ENCODE measurements around the gene MYMX. TPM values are rescaled to one million over a fixed set of nuclear protein-coding genes. Genes with fewer than 3 reads are reported as not detected.

Gene MYMX
- total RNA-seq, 1 experiment from 2014 or later: not detected

- Histone ChIP-seq H3K4me1 (ENCODE audit: insufficient read depth, low read length, poor library complexity, severe bottlenecking) (peaks cover 52% of the 10 kb centered on the region), H3K4me3 (ENCODE audit: low read depth, low read length, poor library complexity, severe bottlenecking) (peak overlapping the region; percentile 38), H3K27ac (ENCODE audit: low read depth, low read length, poor library complexity, severe bottlenecking) (no peak overlapping the region), H3K36me3 (ENCODE audit: insufficient read depth, low read length, poor library complexity, severe bottlenecking) (no peaks in the 10 kb centered on the region), H3K27me3 (replicated peaks; ENCODE audit: insufficient read depth, low read depth, low read length, poor library complexity) (no peaks in the 10 kb centered on the region), H3K9me3 (ENCODE audit: low read depth, low read length, poor library complexity, severe bottlenecking) (no peaks in the 10 kb centered on the region)
- no peak for DNase-seq (ENCODE audit: low spot score)
- POLR2A ChIA-PET (ENCODE audit: low non-redundant PET): interaction anchor here (0.8 kb wide), 1 partner anchor 240 kb away, joined by 14 read pairs; no protein-coding TSS in a partner anchor
- no TSS peak for BruUV-seq (replicated peaks)
- CTCF ChIA-PET: interaction anchor here (0.6 kb wide), 1 partner anchor 94 kb away, joined by 3 read pairs; no protein-coding TSS in a partner anchor
- no peak for TF ChIP-seq EZH2 (IDR thresholded peaks at IDR 0.05; ENCODE audit: borderline replicate concordance, low read depth, low read length, poor library complexity, severe bottlenecking)
- TF ChIP-seq CTCF (conservative IDR thresholded peaks at IDR 0.05; ENCODE audit: low read depth, low read length): no peak
- intact Hi-C loops (cut with micrococcal nuclease; ENCODE audit: unreplicated experiment): no loop called here
Observed at GRCh38 chr6:44219815-44220784, 3.4 kb downstream of the MYMX start.

- Histone ChIP-seq H3K36me3 (ENCODE audit: insufficient read depth, low read length, poor library complexity, severe bottlenecking) (no peaks in the 10 kb centered on the region), H3K4me1 (ENCODE audit: insufficient read depth, low read length, poor library complexity, severe bottlenecking) (peaks cover 58% of the 10 kb centered on the region), H3K27ac (ENCODE audit: low read depth, low read length, poor library complexity, severe bottlenecking) (peak overlapping the region; percentile 38), H3K9me3 (ENCODE audit: low read depth, low read length, poor library complexity, severe bottlenecking) (no peaks in the 10 kb centered on the region), H3K27me3 (replicated peaks; ENCODE audit: insufficient read depth, low read depth, low read length, poor library complexity) (no peaks in the 10 kb centered on the region), H3K4me3 (ENCODE audit: low read depth, low read length, poor library complexity, severe bottlenecking) (no peak overlapping the region)
- no peak for DNase-seq (ENCODE audit: low spot score)
- no TSS peak for BruUV-seq (replicated peaks)
- CTCF ChIA-PET: interaction anchor here (0.6 to 0.7 kb wide), 2 partner anchors 13 to 94 kb away, joined by 3 read pairs; no protein-coding TSS in a partner anchor
- intact Hi-C loops (cut with micrococcal nuclease; ENCODE audit: unreplicated experiment): no loop called here
- TF ChIP-seq CTCF (conservative IDR thresholded peaks at IDR 0.05; ENCODE audit: low read depth, low read length) (no peak), EZH2 (IDR thresholded peaks at IDR 0.05; ENCODE audit: borderline replicate concordance, low read depth, low read length, poor library complexity, severe bottlenecking) (no peak)
- POLR2A ChIA-PET (ENCODE audit: low non-redundant PET): no interaction called here
Observed at GRCh38 chr6:44220913-44221290, 4.2 kb downstream of the MYMX start.

- intact Hi-C loops (cut with micrococcal nuclease; ENCODE audit: unreplicated experiment): no loop called here
- no TSS peak for BruUV-seq (replicated peaks)
- H3K27ac ChIP-seq (ENCODE audit: low read depth, low read length, poor library complexity, severe bottlenecking): peak overlapping the region; percentile 38
- ChIA-PET CTCF (interaction anchor here (0.6 to 0.7 kb wide), 2 partner anchors 11 to 13 kb away, joined by 3 read pairs; no protein-coding TSS in a partner anchor), POLR2A (ENCODE audit: low non-redundant PET) (interaction anchor here (0.6 kb wide), 1 partner anchor 25 kb away, joined by 18 read pairs; the partner anchor contains the start of gene HSP90AB1)
- H3K36me3 ChIP-seq (ENCODE audit: insufficient read depth, low read length, poor library complexity, severe bottlenecking): no peaks in the 10 kb centered on the region
- DNase-seq (ENCODE audit: low spot score): peak; percentile 84
- peaks cover 63% of the 10 kb centered on the region for H3K4me1 ChIP-seq (ENCODE audit: insufficient read depth, low read length, poor library complexity, severe bottlenecking)
- no peaks in the 10 kb centered on the region for H3K9me3 ChIP-seq (ENCODE audit: low read depth, low read length, poor library complexity, severe bottlenecking)
- peak; percentile 73 for TF ChIP-seq CTCF (conservative IDR thresholded peaks at IDR 0.05; ENCODE audit: low read depth, low read length)
- no peak for TF ChIP-seq EZH2 (IDR thresholded peaks at IDR 0.05; ENCODE audit: borderline replicate concordance, low read depth, low read length, poor library complexity, severe bottlenecking)
- no peak overlapping the region for H3K4me3 ChIP-seq (ENCODE audit: low read depth, low read length, poor library complexity, severe bottlenecking)
- H3K27me3 ChIP-seq (replicated peaks; ENCODE audit: insufficient read depth, low read depth, low read length, poor library complexity): no peaks in the 10 kb centered on the region
Observed at GRCh38 chr6:44221291-44221960, 4.7 kb downstream of the MYMX start.

All from A673 (cell line).